Measurements from ENCODE around the gene PLAAT5.

The PLAAT5 gene

GRCh38 chr11:63480039-63480438, 10.9 kb downstream of the PLAAT5 start:
- H3K4me3 ChIP-seq (replicated peaks; ENCODE audit: low read depth, low read length) = no peak overlapping the region
- no peak for DNase-seq (ENCODE audit: low read depth)
- TF ChIP-seq CTCF (IDR thresholded peaks at IDR 0.05; ENCODE audit: low read length, missing control alignments) = no peak

- peak; percentile 98 for TF ChIP-seq CTCF (IDR thresholded peaks at IDR 0.05; ENCODE audit: low read length, missing control alignments)
- H3K4me3 ChIP-seq (replicated peaks; ENCODE audit: low read depth, low read length) = no peak overlapping the region
Measured at GRCh38 chr11:63478896-63479295, 12.1 kb downstream of the PLAAT5 start.

GRCh38 chr11:63476618-63477017, 14.3 kb downstream of the PLAAT5 start:
- DNase-seq (ENCODE audit: low read depth) = no peak
- TF ChIP-seq CTCF (IDR thresholded peaks at IDR 0.05; ENCODE audit: low read length, missing control alignments) = no peak
- no peak overlapping the region for H3K4me3 ChIP-seq (replicated peaks; ENCODE audit: low read depth, low read length)

More at GRCh38 chr11:63478896-63479295, 12.1 kb downstream of the PLAAT5 start:
- peak; percentile 87 for DNase-seq (ENCODE audit: low read depth)

- no peak overlapping the region for H3K4me3 ChIP-seq (replicated peaks; ENCODE audit: low read depth, low read length)
- TF ChIP-seq CTCF (IDR thresholded peaks at IDR 0.05; ENCODE audit: low read length, missing control alignments) = no peak
- no peak for DNase-seq (ENCODE audit: low read depth)
Measured at GRCh38 chr11:63472372-63472771, 18.6 kb downstream of the PLAAT5 start.

GRCh38 chr11:63470311-63470710, 20.7 kb downstream of the PLAAT5 start:
- no peak overlapping the region for H3K4me3 ChIP-seq (replicated peaks; ENCODE audit: low read depth, low read length)
- DNase-seq (ENCODE audit: low read depth) = no peak
- no peak for TF ChIP-seq CTCF (IDR thresholded peaks at IDR 0.05; ENCODE audit: low read length, missing control alignments)

- H3K4me3 ChIP-seq (replicated peaks; ENCODE audit: low read depth, low read length) = no peak overlapping the region
- no peak for TF ChIP-seq CTCF (IDR thresholded peaks at IDR 0.05; ENCODE audit: low read length, missing control alignments)
- DNase-seq (ENCODE audit: low read depth) = no peak
Measured at GRCh38 chr11:63462137-63462536, 28.8 kb downstream of the PLAAT5 start.

- DNase-seq (ENCODE audit: low read depth) = no peak
- TF ChIP-seq CTCF (IDR thresholded peaks at IDR 0.05; ENCODE audit: low read length, missing control alignments) = no peak
- H3K4me3 ChIP-seq (replicated peaks; ENCODE audit: low read depth, low read length) = no peak overlapping the region
Measured at GRCh38 chr11:63459586-63459985, 31.4 kb downstream of the PLAAT5 start.
